Left lung (tissue), 10 donors: Measurements from ENCODE around the gene NTF3. TPM values are rescaled to one million over a fixed set of nuclear protein-coding genes. Genes with fewer than 3 reads are reported as not detected.

ENCODE experiments used
- ATAC-seq: fragments of 200-7000 bp; cut with Tn5 transposase; one replicate; pipeline ENCODE4 v1.9.1; 2020; ENCODE audit warnings: moderate library complexity
- DNase-seq, 4 donors: peaks; one replicate each; pipeline ENCODE4 v3.0.0-alpha.2; 2013 to 2020
- H3K27ac ChIP-seq, 2 donors: fragments of 200-600 bp; sonication (generic) in 1 of 2; one replicate each; pipeline versions ENCODE4 v1.5.0 to v1.8.0; 2020 to 2021
- H3K27me3 ChIP-seq, 2 donors: fragments of 200-600 bp; sonication (generic) in 1 of 2; one replicate each; pipeline versions ENCODE4 v1.5.0 to v1.8.0; 2020 to 2021
- H3K36me3 ChIP-seq, 2 donors: fragments of 200-600 bp; sonication (generic) in 1 of 2; one replicate each; pipeline versions ENCODE4 v1.5.0 to v1.8.0; 2020 to 2021
- H3K4me1 ChIP-seq, 2 donors: fragments of 200-600 bp; one replicate each; pipeline ENCODE4 v1.8.0; 2021
- H3K4me3 ChIP-seq, 2 donors: fragments of 200-600 bp; sonication (generic) in 1 of 2; one replicate each; pipeline versions ENCODE4 v1.5.0 to v1.8.0; 2020 to 2021; ENCODE audit warnings: mild to moderate bottlenecking in 1 of 2
- H3K9me3 ChIP-seq, 2 donors: fragments of 200-600 bp; sonication (generic) in 1 of 2; one replicate each; pipeline versions ENCODE4 v1.5.0 to v1.8.0; 2020 to 2021
- intact Hi-C, 2 donors: fragments of 100-400 bp; cut with DNase I; formaldehyde crosslinking; loops; one replicate each; pipeline versions ENCODE4 v1.11.2 to v1.14.2; 2022
- polyA plus RNA-seq, 6 donors: library from polyadenylated mRNA; unstranded; fragments of 120-200 nt; gene quantifications; one replicate each; pipeline ENCODE4 v1.2.1, GENCODE V29; 2013; ENCODE audit not compliant: insufficient read length in 6 of 6
- total RNA-seq, 2 donors: library from RNA; stranded (reverse); fragmentation: NEBNext Ultra II Directional; extraction: Animal tissue kit (Norgen Biotek cat#: 25700); gene quantifications; one replicate each; pipeline ENCODE4 v1.2.1, GENCODE V29; 2021
- TF ChIP-seq, protein P1 (sequence below), 2 donors: fragments of 200-600 bp; sonication (generic) in 1 of 2; IDR thresholded peaks; one replicate each; pipeline versions ENCODE4 v1.5.0 to v1.8.0; 2021; ENCODE audit warnings: antibody characterized with exemption in 2 of 2
- donor health status: DM: no; HTN: yes; CAD: no.
- donor health status: DM: no; HTN: no; CAD: no.

The NTF3 gene
- total and polyA plus RNA-seq, 8 donors: 0.35 to 5.1 (median 2.8) TPM

- Histone ChIP-seq H3K4me3 (no peak overlapping the region), H3K9me3 (no peaks in the 10 kb centered on the region), H3K27ac (no peak overlapping the region), H3K27me3 (peaks cover 0 to 17% of the 10 kb centered on the region in 2 donors), H3K36me3 (no peaks in the 10 kb centered on the region), H3K4me1 (peaks cover 3 to 4% of the 10 kb centered on the region in 2 donors)
- intact Hi-C loops: no loop called here
- DNase-seq (no peak), ATAC-seq (no peak)
- TF ChIP-seq, protein P1, sequence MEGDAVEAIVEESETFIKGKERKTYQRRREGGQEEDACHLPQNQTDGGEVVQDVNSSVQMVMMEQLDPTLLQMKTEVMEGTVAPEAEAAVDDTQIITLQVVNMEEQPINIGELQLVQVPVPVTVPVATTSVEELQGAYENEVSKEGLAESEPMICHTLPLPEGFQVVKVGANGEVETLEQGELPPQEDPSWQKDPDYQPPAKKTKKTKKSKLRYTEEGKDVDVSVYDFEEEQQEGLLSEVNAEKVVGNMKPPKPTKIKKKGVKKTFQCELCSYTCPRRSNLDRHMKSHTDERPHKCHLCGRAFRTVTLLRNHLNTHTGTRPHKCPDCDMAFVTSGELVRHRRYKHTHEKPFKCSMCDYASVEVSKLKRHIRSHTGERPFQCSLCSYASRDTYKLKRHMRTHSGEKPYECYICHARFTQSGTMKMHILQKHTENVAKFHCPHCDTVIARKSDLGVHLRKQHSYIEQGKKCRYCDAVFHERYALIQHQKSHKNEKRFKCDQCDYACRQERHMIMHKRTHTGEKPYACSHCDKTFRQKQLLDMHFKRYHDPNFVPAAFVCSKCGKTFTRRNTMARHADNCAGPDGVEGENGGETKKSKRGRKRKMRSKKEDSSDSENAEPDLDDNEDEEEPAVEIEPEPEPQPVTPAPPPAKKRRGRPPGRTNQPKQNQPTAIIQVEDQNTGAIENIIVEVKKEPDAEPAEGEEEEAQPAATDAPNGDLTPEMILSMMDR (IDR thresholded peaks at IDR 0.05): no peak
Measured at GRCh38 chr12:5512601-5512970, 80.7 kb downstream of the NTF3 start.

GRCh38 chr12:5513406-5513805, 81.5 kb downstream of the NTF3 start:
- DNase-seq (no peak), ATAC-seq (no peak)
- intact Hi-C loops: no loop called here
- no peaks in the 10 kb centered on the region for H3K9me3 ChIP-seq
- no peak overlapping the region for H3K4me3 ChIP-seq
- peaks cover 0 to 17% of the 10 kb centered on the region in 2 donors for H3K27me3 ChIP-seq
- H3K4me1 ChIP-seq: peaks cover 3 to 4% of the 10 kb centered on the region in 2 donors
- H3K27ac ChIP-seq: no peak overlapping the region
- H3K36me3 ChIP-seq: no peaks in the 10 kb centered on the region
- TF ChIP-seq, protein P1 (IDR thresholded peaks at IDR 0.05): no peak

DNA sequence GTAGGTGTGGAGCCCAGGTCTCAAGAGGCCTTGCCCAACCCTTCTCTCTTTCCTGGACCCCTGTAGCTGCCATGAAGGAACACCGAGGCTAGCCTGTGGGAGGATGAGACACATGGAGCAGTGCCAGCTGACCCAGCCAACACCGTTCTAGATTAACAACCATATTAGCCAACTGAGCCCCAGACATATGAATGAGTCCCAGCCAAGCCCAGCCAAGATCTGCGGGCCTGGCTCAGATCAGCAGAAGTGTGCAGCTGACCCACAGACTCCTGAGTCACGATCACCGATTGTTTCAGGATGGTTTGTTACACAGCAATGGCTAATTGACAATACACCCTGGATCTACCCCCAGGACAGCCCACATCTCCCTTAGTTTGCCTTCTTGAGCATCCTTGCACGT, 82.1 kb downstream of the NTF3 start:
- ATAC-seq (no peak), DNase-seq (no peak)
- intact Hi-C loops: no loop called here
- no peaks in the 10 kb centered on the region for H3K9me3 ChIP-seq
- no peak overlapping the region for H3K27ac ChIP-seq
- H3K27me3 ChIP-seq: peaks cover 0 to 17% of the 10 kb centered on the region in 2 donors
- H3K36me3 ChIP-seq: no peaks in the 10 kb centered on the region
- TF ChIP-seq, protein P1 (IDR thresholded peaks at IDR 0.05): no peak
- H3K4me1 ChIP-seq: peaks cover 3 to 4% of the 10 kb centered on the region in 2 donors
- no peak overlapping the region for H3K4me3 ChIP-seq

- no peak for ATAC-seq
- DNase-seq: no peak
- H3K36me3 ChIP-seq: no peaks in the 10 kb centered on the region
- no peaks in the 10 kb centered on the region for H3K9me3 ChIP-seq
- TF ChIP-seq, protein P1 (IDR thresholded peaks at IDR 0.05): no peak
- no peak overlapping the region for H3K27ac ChIP-seq
- peaks cover 3 to 4% of the 10 kb centered on the region in 2 donors for H3K4me1 ChIP-seq
- no peak overlapping the region for H3K4me3 ChIP-seq
- intact Hi-C loops: no loop called here
- H3K27me3 ChIP-seq: peaks cover 0 to 17% of the 10 kb centered on the region in 2 donors
Measured at GRCh38 chr12:5514545-5514944, 82.6 kb downstream of the NTF3 start.

- Histone ChIP-seq H3K4me3 (no peak overlapping the region), H3K27ac (no peak overlapping the region), H3K4me1 (peaks cover 3 to 4% of the 10 kb centered on the region in 2 donors), H3K9me3 (no peaks in the 10 kb centered on the region), H3K36me3 (no peaks in the 10 kb centered on the region), H3K27me3 (peaks cover 0 to 17% of the 10 kb centered on the region in 2 donors)
- ATAC-seq: no peak
- TF ChIP-seq, protein P1 (IDR thresholded peaks at IDR 0.05): no peak
- DNase-seq: no peak
- intact Hi-C loops: no loop called here
Measured at GRCh38 chr12:5515458-5515857, 83.5 kb downstream of the NTF3 start.
